ENCODE data around the gene CDKL5.

DNA sequence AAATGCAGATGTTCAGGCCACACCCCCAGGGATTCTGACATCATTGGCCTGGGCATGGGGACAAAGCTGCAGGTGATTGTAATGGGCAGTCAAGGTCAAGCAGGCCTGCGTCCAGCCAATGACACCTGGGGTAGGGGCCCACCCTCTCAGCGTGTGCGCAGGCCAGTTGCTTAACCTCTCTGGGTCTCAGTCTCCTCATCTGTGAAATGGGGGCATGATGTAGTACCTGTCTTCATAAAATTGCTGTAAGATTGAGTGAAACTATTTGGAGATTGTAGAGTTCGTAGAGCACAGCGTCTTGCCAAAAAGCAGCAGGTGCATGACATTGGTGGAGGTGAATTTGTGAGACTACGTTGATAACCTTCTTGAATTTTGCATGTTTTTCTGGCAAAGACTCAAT is 225.3 kb downstream of the CDKL5 start:
- TF ChIP-seq, protein P1, sequence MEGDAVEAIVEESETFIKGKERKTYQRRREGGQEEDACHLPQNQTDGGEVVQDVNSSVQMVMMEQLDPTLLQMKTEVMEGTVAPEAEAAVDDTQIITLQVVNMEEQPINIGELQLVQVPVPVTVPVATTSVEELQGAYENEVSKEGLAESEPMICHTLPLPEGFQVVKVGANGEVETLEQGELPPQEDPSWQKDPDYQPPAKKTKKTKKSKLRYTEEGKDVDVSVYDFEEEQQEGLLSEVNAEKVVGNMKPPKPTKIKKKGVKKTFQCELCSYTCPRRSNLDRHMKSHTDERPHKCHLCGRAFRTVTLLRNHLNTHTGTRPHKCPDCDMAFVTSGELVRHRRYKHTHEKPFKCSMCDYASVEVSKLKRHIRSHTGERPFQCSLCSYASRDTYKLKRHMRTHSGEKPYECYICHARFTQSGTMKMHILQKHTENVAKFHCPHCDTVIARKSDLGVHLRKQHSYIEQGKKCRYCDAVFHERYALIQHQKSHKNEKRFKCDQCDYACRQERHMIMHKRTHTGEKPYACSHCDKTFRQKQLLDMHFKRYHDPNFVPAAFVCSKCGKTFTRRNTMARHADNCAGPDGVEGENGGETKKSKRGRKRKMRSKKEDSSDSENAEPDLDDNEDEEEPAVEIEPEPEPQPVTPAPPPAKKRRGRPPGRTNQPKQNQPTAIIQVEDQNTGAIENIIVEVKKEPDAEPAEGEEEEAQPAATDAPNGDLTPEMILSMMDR (conservative IDR thresholded peaks at IDR 0.05; ENCODE audit: low read length): no peak
- TF ChIP-seq EZH2phosphoT487 (IDR thresholded peaks at IDR 0.05; ENCODE audit: borderline replicate concordance): no peak
